ENCODE results near the gene SPZ1. TPM values are rescaled to one million over a fixed set of nuclear protein-coding genes. Genes with fewer than 3 reads are reported as not detected.

The SPZ1 gene
- total and polyA plus RNA-seq, 10 of the 15 experiments (the other 5 are each of a cell fraction or from before 2014, with no cell fraction given): not detected

DNA sequence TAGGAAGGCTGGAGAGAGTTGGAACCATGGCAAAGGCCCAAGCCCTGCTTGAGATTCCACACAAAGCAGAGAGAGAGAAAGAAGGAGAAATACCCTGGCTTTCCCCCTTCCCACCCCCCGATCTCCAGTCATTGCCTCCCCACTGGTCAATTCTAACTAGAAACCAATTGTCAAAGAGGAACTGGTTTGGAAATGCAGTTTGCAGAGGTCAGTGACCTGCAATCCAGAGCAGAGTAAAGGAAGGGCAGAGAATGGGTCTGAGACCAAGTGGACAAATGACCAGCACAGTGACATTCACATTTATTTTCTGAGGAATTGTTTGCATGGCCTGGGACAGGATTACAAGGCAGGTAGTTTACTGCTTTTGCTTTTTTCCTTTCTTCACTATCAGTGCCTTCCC is 50.6 kb downstream of the SPZ1 start:
- Histone ChIP-seq H3K79me2 (ENCODE audit: control insufficient read depth, insufficient read depth, low read length) (no peaks in the 10 kb centered on the region), H3K9me3 (replicated peaks; ENCODE audit: control insufficient read depth, insufficient read depth, low read length) (no peaks in the 10 kb centered on the region; the same call in 1 of the 3 replicates), H4K20me1 (ENCODE audit: control insufficient read depth, insufficient read depth) (no peaks in the 10 kb centered on the region), H3K36me3 (ENCODE audit: control insufficient read depth in 2 of 2, insufficient read depth in 2 of 2, low read length in 1 of 2) (no peaks in the 10 kb centered on the region), H3K27me3 (replicated peaks in 1 of 2; ENCODE audit: control insufficient read depth in 2 of 2, insufficient read depth in 2 of 2, low read length in 1 of 2) (no peaks in the 10 kb centered on the region), H2AFZ (ENCODE audit: control insufficient read depth, low read depth, low read length) (no peak overlapping the region), H3K4me2 (ENCODE audit: control insufficient read depth, insufficient read depth) (no peak overlapping the region), H3K9ac (ENCODE audit: control insufficient read depth, insufficient read depth, low read length) (no peak overlapping the region), H3K4me3 (no peak overlapping the region), H3K4me1 (ENCODE audit: control insufficient read depth, insufficient read depth, low read length) (no peaks in the 10 kb centered on the region), H3K27ac (ENCODE audit: control insufficient read depth, insufficient read depth) (no peak overlapping the region)
- ATAC-seq: no peak
- ChIA-PET SMC1A (ENCODE audit: uncharacterized antibody, unreplicated experiment) (no interaction called here), POLR2A (no interaction called here), RAD21 (ENCODE audit: unreplicated experiment) (no interaction called here), CTCF (no interaction called here)
- in situ Hi-C loops (cut with MboI) (no loop called here), intact Hi-C loops (cut with micrococcal nuclease; ENCODE audit: unreplicated experiment) (no loop called here)
- BruUV-seq (replicated peaks): no TSS peak
- FAIRE-seq: no peak
- DNase-seq (ENCODE audit: low read depth, low spot score): no peak
- no peak for TF ChIP-seq BACH1 (IDR thresholded peaks at IDR 0.05; ENCODE audit: borderline replicate concordance)
- no peak for TF ChIP-seq TBL1XR1 (IDR thresholded peaks at IDR 0.05; ENCODE audit: low read depth, low read length)
- TF ChIP-seq FOS (IDR thresholded peaks at IDR 0.05; ENCODE audit: borderline replicate concordance, extremely low read depth, insufficient read length): no peak
- TF ChIP-seq, protein P1, sequence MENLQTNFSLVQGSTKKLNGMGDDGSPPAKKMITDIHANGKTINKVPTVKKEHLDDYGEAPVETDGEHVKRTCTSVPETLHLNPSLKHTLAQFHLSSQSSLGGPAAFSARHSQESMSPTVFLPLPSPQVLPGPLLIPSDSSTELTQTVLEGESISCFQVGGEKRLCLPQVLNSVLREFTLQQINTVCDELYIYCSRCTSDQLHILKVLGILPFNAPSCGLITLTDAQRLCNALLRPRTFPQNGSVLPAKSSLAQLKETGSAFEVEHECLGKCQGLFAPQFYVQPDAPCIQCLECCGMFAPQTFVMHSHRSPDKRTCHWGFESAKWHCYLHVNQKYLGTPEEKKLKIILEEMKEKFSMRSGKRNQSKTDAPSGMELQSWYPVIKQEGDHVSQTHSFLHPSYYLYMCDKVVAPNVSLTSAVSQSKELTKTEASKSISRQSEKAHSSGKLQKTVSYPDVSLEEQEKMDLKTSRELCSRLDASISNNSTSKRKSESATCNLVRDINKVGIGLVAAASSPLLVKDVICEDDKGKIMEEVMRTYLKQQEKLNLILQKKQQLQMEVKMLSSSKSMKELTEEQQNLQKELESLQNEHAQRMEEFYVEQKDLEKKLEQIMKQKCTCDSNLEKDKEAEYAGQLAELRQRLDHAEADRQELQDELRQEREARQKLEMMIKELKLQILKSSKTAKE (IDR thresholded peaks at IDR 0.05; ENCODE audit: low read depth, poor library complexity, severe bottlenecking): no peak
- TF ChIP-seq SREBF2 (IDR thresholded peaks at IDR 0.05; ENCODE audit: low read length): no peak
- no peak for TF ChIP-seq NR2F1 (conservative IDR thresholded peaks at IDR 0.05)
- TF ChIP-seq CBX5 (IDR thresholded peaks at IDR 0.05; ENCODE audit: low read depth): no peak
- no peak for TF ChIP-seq NR2C1 (IDR thresholded peaks at IDR 0.05)
- no peak for TF ChIP-seq MTA2 (IDR thresholded peaks at IDR 0.05; ENCODE audit: low read depth)
- no peak for TF ChIP-seq CHD4 (IDR thresholded peaks at IDR 0.05)
- TF ChIP-seq RUNX3 (IDR thresholded peaks at IDR 0.05; ENCODE audit: low read length): no peak
- TF ChIP-seq EP300 (IDR thresholded peaks at IDR 0.05; ENCODE audit: borderline replicate concordance in 1 of 2, control insufficient read depth in 1 of 2, low read depth in 2 of 2, low read length in 2 of 2): no peak
- TF ChIP-seq NFIC (IDR thresholded peaks at IDR 0.05; ENCODE audit: low read depth, low read length): no peak
- no peak for TF ChIP-seq NFXL1 (IDR thresholded peaks at IDR 0.05; ENCODE audit: borderline replicate concordance)
- no peak for TF ChIP-seq STAT3 (IDR thresholded peaks at IDR 0.05; ENCODE audit: low read depth, low read length)
- no peak for TF ChIP-seq IKZF2 (IDR thresholded peaks at IDR 0.05)
- no peak for TF ChIP-seq IRF4 (IDR thresholded peaks at IDR 0.05; ENCODE audit: low read depth, low read length)
- 0% methylated on average over 1 of the region's 1 CpG for WGBS (ENCODE audit: insufficient coverage, insufficient replicate concordance, low lambda C conversion rate, missing lambda C conversion rate)

Small RNAs within 50 kb of the gene (small RNA-seq; reads per million reads assigned to genes)
- not detected for gene AC026410.2
- not detected for gene RF00322
- gene RNU6-211P: not detected

Other genes with a start within 250 kb of the SPZ1 start
- 2.0 and 2.2 TPM in 2 replicates for gene SERINC5, start 64.0 kb upstream of the SPZ1 start, total RNA-seq (2014; rRNA removed)
- 3.5 and 4.2 TPM in 2 replicates for gene SERINC5, start 64.0 kb upstream of the SPZ1 start, total RNA-seq (2014; rRNA removed; fragmentation: Illumina TruSeq; extraction: Trizol)
- 7.0 and 7.1 TPM in 2 replicates for gene SERINC5, start 64.0 kb upstream of the SPZ1 start, total RNA-seq (2021)
- 3.3 and 3.4 TPM in 2 replicates for gene SERINC5, start 64.0 kb upstream of the SPZ1 start, polyA plus RNA-seq (2011; rRNA removed)
- 3.5 and 4.1 TPM in 2 replicates for gene SERINC5, start 64.0 kb upstream of the SPZ1 start, polyA plus RNA-seq (2014; fragmentation: Illumina TruSeq; extraction: Trizol)
- gene SERINC5, start 64.0 kb upstream of the SPZ1 start, polyA plus RNA-seq (2014; fragmentation: Nextera tagmentation; extraction: Ambion mirVana): 1 to 10 TPM in 1 of 2 experiments, under 1 TPM in 1; 0.66 to 1.9 TPM
- 3.1 and 3.6 TPM in 2 replicates for gene SERINC5, start 64.0 kb upstream of the SPZ1 start, polyA plus RNA-seq (2014; rRNA removed)
- 1 to 10 TPM; 1.0 to 2.2 TPM for gene SERINC5, start 64.0 kb upstream of the SPZ1 start, polyA plus RNA-seq (2016; fragmentation: Nextera tagmentation; extraction: Ambion mirVana)
- gene ZFYVE16, start 88.1 kb downstream of the SPZ1 start, total RNA-seq (2014; rRNA removed): 9.1 and 11.2 TPM in 2 replicates
- 10.9 and 11.6 TPM in 2 replicates for gene ZFYVE16, start 88.1 kb downstream of the SPZ1 start, total RNA-seq (2014; rRNA removed; fragmentation: Illumina TruSeq; extraction: Trizol)
- 9.2 and 12.4 TPM in 2 replicates for gene ZFYVE16, start 88.1 kb downstream of the SPZ1 start, total RNA-seq (2021)
- gene ZFYVE16, start 88.1 kb downstream of the SPZ1 start, polyA plus RNA-seq (2011; rRNA removed): 8.6 and 17.4 TPM in 2 replicates
- 8.2 and 11.3 TPM in 2 replicates for gene ZFYVE16, start 88.1 kb downstream of the SPZ1 start, polyA plus RNA-seq (2014; fragmentation: Illumina TruSeq; extraction: Trizol)
- 1 to 10 TPM; 2.9 to 3.3 TPM for gene ZFYVE16, start 88.1 kb downstream of the SPZ1 start, polyA plus RNA-seq (2014; fragmentation: Nextera tagmentation; extraction: Ambion mirVana)
- 3.3 and 4.9 TPM in 2 replicates for gene ZFYVE16, start 88.1 kb downstream of the SPZ1 start, polyA plus RNA-seq (2014; rRNA removed)
- 1 to 10 TPM; 5.7 to 7.5 TPM for gene ZFYVE16, start 88.1 kb downstream of the SPZ1 start, polyA plus RNA-seq (2016; fragmentation: Nextera tagmentation; extraction: Ambion mirVana)
- gene FAM151B, start 168.1 kb downstream of the SPZ1 start, total RNA-seq (2014; rRNA removed): 0.44 and 0.79 TPM in 2 replicates
- gene FAM151B, start 168.1 kb downstream of the SPZ1 start, total RNA-seq (2014; rRNA removed; fragmentation: Illumina TruSeq; extraction: Trizol): 0.23 and 0.27 TPM in 2 replicates
- 0.11 and 0.23 TPM in 2 replicates for gene FAM151B, start 168.1 kb downstream of the SPZ1 start, total RNA-seq (2021)
- gene FAM151B, start 168.1 kb downstream of the SPZ1 start, polyA plus RNA-seq (2011; rRNA removed): 0.20 and 0.22 TPM in 2 replicates
- gene FAM151B, start 168.1 kb downstream of the SPZ1 start, polyA plus RNA-seq (2014; fragmentation: Illumina TruSeq; extraction: Trizol): 0.22 and 0.95 TPM in 2 replicates
- gene FAM151B, start 168.1 kb downstream of the SPZ1 start, polyA plus RNA-seq (2014; fragmentation: Nextera tagmentation; extraction: Ambion mirVana): under 1 TPM; 0.14 to 0.16 TPM
- 0.05 and 0.09 TPM in 2 replicates for gene FAM151B, start 168.1 kb downstream of the SPZ1 start, polyA plus RNA-seq (2014; rRNA removed)
- gene FAM151B, start 168.1 kb downstream of the SPZ1 start, polyA plus RNA-seq (2016; fragmentation: Nextera tagmentation; extraction: Ambion mirVana): under 1 TPM; 0.23 to 0.64 TPM

Data from GM12878 (cell line).